Measurements from ENCODE around the gene ATP2A2. TPM values are rescaled to one million over a fixed set of nuclear protein-coding genes. Genes with fewer than 3 reads are reported as not detected.

The ATP2A2 gene
- total and polyA plus RNA-seq, 7 donors: 691 to 2,814 (median 1,378) TPM

GRCh38 chr12:110382683-110383082 lies 101.6 kb downstream of the ATP2A2 start:
- no peak for TF ChIP-seq CTCF (IDR thresholded peaks at IDR 0.05)
- 95 to 98% (median 95%) methylated on average over 4 of the region's 4 CpGs for WGBS, 3 donors
- no peak for ATAC-seq
- intact Hi-C loops (cut with DNase I): no loop called here
- no peak overlapping the region for H3K4me3 ChIP-seq
- DNase-seq: no peak
- H3K27me3 ChIP-seq (ENCODE audit: insufficient read depth in 3 of 3, low read length in 2 of 3): no peaks in the 10 kb centered on the region
- H3K27ac ChIP-seq: no peak overlapping the region
- peaks cover 18 to 97% of the 10 kb centered on the region in 2 donors for H3K36me3 ChIP-seq (ENCODE audit: insufficient read depth in 1 of 2, low read depth in 1 of 2)
- no peaks in the 10 kb centered on the region for H3K9me3 ChIP-seq
- peaks cover 15% of the 10 kb centered on the region for H3K4me1 ChIP-seq

Other genes starting within 250 kb of the ATP2A2 start
- gene C12orf76, start 232.7 kb upstream of the ATP2A2 start, total RNA-seq: 1 to 10 TPM; 3.1 to 9.8 (median 6.1) TPM
- 10 to 100 TPM in 1 of 3 donors, 1 to 10 TPM in 2; 6.9 to 19.1 (median 7.4) TPM for gene C12orf76, start 232.7 kb upstream of the ATP2A2 start, polyA plus RNA-seq
- gene IFT81, start 156.9 kb upstream of the ATP2A2 start, total RNA-seq: 1 to 10 TPM; 4.1 to 9.6 (median 5.3) TPM
- gene IFT81, start 156.9 kb upstream of the ATP2A2 start, polyA plus RNA-seq: 1 to 10 TPM; 2.5 to 8.7 (median 3.8) TPM
- gene ANAPC7, start 122.5 kb downstream of the ATP2A2 start, total RNA-seq: 10 to 100 TPM; 31.9 to 43.9 (median 40.2) TPM
- 10 to 100 TPM; 20.8 to 35.1 (median 24.0) TPM for gene ANAPC7, start 122.5 kb downstream of the ATP2A2 start, polyA plus RNA-seq
- 10 to 100 TPM; 52.7 to 71.6 (median 59.7) TPM for gene ARPC3, start 169.1 kb downstream of the ATP2A2 start, total RNA-seq
- 100 to 1,000 TPM; 115 to 168 (median 143) TPM for gene ARPC3, start 169.1 kb downstream of the ATP2A2 start, polyA plus RNA-seq
- gene GPN3, start 187.0 kb downstream of the ATP2A2 start, total RNA-seq: 10 to 100 TPM; 25.7 to 34.9 (median 27.6) TPM
- gene GPN3, start 187.0 kb downstream of the ATP2A2 start, polyA plus RNA-seq: 10 to 100 TPM; 26.0 to 41.7 (median 31.1) TPM
- gene FAM216A, start 187.6 kb downstream of the ATP2A2 start, total RNA-seq: 1 to 10 TPM; 2.1 to 8.3 (median 3.4) TPM
- gene FAM216A, start 187.6 kb downstream of the ATP2A2 start, polyA plus RNA-seq: 1 to 10 TPM; 1.7 to 4.0 (median 3.1) TPM
- gene VPS29, start 220.9 kb downstream of the ATP2A2 start, total RNA-seq: 100 to 1,000 TPM in 3 of 4 donors, 10 to 100 TPM in 1; 70.4 to 136 (median 121) TPM
- 100 to 1,000 TPM; 168 to 216 (median 188) TPM for gene VPS29, start 220.9 kb downstream of the ATP2A2 start, polyA plus RNA-seq
- gene RAD9B, start 221.1 kb downstream of the ATP2A2 start, total RNA-seq: 1 to 10 TPM; 1.1 to 4.2 (median 1.4) TPM
- 1 to 10 TPM in 2 of 3 donors, under 1 TPM in 1; 0.77 to 3.8 (median 2.6) TPM for gene RAD9B, start 221.1 kb downstream of the ATP2A2 start, polyA plus RNA-seq

All from psoas muscle (tissue), 8 donors.